Left colon (tissue), 2 donors: ENCODE data around the gene DIAPH1. TPM values are rescaled to one million over a fixed set of nuclear protein-coding genes. Genes with fewer than 3 reads are reported as not detected.
A peak's percentile ranks its signal among the peaks of the same experiment; 100 is the strongest.

Experiments
- ATAC-seq: fragments of 200-7000 bp; cut with Tn5 transposase; one replicate; pipeline ENCODE4 v1.9.1; 2020; ENCODE audit warnings: mild to moderate bottlenecking, moderate library complexity
- DNase-seq, 2 donors: peaks; one replicate each; pipeline ENCODE4 v3.0.0-alpha.2; 2020
- intact Hi-C, 2 donors: fragments of 100-400 bp; cut with DNase I in 1 of 2; cut with micrococcal nuclease in 1 of 2; formaldehyde crosslinking; loops; one replicate each; pipeline versions ENCODE4 v1.11.2 to v1.14.0; 2022; cut with DNase I, micrococcal nuclease
- total RNA-seq, 2 donors: library from RNA; stranded (reverse); fragmentation: NEBNext Ultra II Directional; extraction: Animal tissue kit (Norgen Biotek cat#: 25700); gene quantifications; one replicate each; pipeline ENCODE4 v1.2.1, GENCODE V29; 2021
- donor health status: DM: no; HTN: no; CAD: no.
- donor health status: DM: yes; HTN: yes; CAD: no.

The DIAPH1 gene
- total RNA-seq, 2 donors from 2014 or later: 105 to 108 TPM

GRCh38 chr5:141586246-141586645 lies 32.6 kb downstream of the DIAPH1 start:
- ATAC-seq (no peak), DNase-seq (no peak)
- intact Hi-C loops: loop anchor here in 1 of 2 donors (5.0 kb wide), 1 partner anchor 36 kb away; no protein-coding TSS in a partner anchor

GRCh38 chr5:141585594-141585993 lies 33.2 kb downstream of the DIAPH1 start:
- intact Hi-C loops: loop anchor here in 1 of 2 donors (5.0 kb wide), 1 partner anchor 37 kb away; no protein-coding TSS in a partner anchor
- ATAC-seq (no peak), DNase-seq (no peak)

- intact Hi-C loops: no loop called here
- ATAC-seq: no peak
These were observed 44.7 kb downstream of the DIAPH1 start for GRCh38 chr5:141574122-141574510.

GRCh38 chr5:141573489-141574121 lies 45.2 kb downstream of the DIAPH1 start:
- intact Hi-C loops: no loop called here
- no peak for ATAC-seq
- no peak for DNase-seq

More at GRCh38 chr5:141574122-141574510, 44.7 kb downstream of the DIAPH1 start:
- no peak for DNase-seq

- DNase-seq: no peak
- ATAC-seq: no peak
- intact Hi-C loops: no loop called here
These were observed 48.1 kb downstream of the DIAPH1 start for GRCh38 chr5:141570655-141571054.

- DNase-seq: no peak
- no peak for ATAC-seq
- intact Hi-C loops: loop anchor here in 1 of 2 donors (10.0 kb wide), 2 partner anchors 153 to 243 kb away; partner anchors contain the start of genes PCDHGA10, PCDHGB7 and TAF7
These were observed 51.2 kb downstream of the DIAPH1 start for GRCh38 chr5:141567513-141568117.

GRCh38 chr5:141565826-141566570 lies 52.8 kb downstream of the DIAPH1 start:
- intact Hi-C loops: loop anchor here in 1 of 2 donors (10.0 kb wide), 2 partner anchors 151 to 241 kb away; partner anchors contain the start of genes PCDHGA10, PCDHGB7 and TAF7
- ATAC-seq (no peak), DNase-seq (no peak)

GRCh38 chr5:141564216-141564692 lies 54.5 kb downstream of the DIAPH1 start:
- ATAC-seq: peak; percentile 73
- DNase-seq: peak; percentile 49 to 62
- intact Hi-C loops: loop anchor here in 1 of 2 donors (10.0 kb wide), 2 partner anchors 149 to 239 kb away; partner anchors contain the start of genes PCDHGA10, PCDHGB7 and TAF7

- DNase-seq: peak; percentile 72 to 88
- intact Hi-C loops: loop anchor here in 1 of 2 donors (10.0 kb wide), 2 partner anchors 146 to 236 kb away; partner anchors contain the start of genes PCDHGA10, PCDHGB7 and TAF7
- ATAC-seq: peak; percentile 90
These were observed 57.9 kb downstream of the DIAPH1 start for GRCh38 chr5:141560725-141561483.

GRCh38 chr5:141560151-141560550 lies 58.6 kb downstream of the DIAPH1 start:
- ATAC-seq: peak; percentile 49
- intact Hi-C loops: loop anchor here in 1 of 2 donors (10.0 kb wide), 2 partner anchors 145 to 235 kb away; partner anchors contain the start of genes PCDHGA10, PCDHGB7 and TAF7

GRCh38 chr5:141559461-141559860 lies 59.3 kb downstream of the DIAPH1 start:
- DNase-seq: no peak
- intact Hi-C loops: no loop called here
- no peak for ATAC-seq

More at GRCh38 chr5:141560151-141560550, 58.6 kb downstream of the DIAPH1 start:
- no peak for DNase-seq

- intact Hi-C loops: no loop called here
- ATAC-seq (no peak), DNase-seq (no peak)
These were observed 60.6 kb downstream of the DIAPH1 start for GRCh38 chr5:141558150-141558549.

- peak; percentile 74 to 84 for DNase-seq
- peak; percentile 54 for ATAC-seq
- intact Hi-C loops: no loop called here
These were observed 61.1 kb downstream of the DIAPH1 start for GRCh38 chr5:141557681-141558136.

GRCh38 chr5:141547921-141548320 lies 70.9 kb downstream of the DIAPH1 start:
- DNase-seq: no peak
- intact Hi-C loops: no loop called here
- no peak for ATAC-seq

- DNase-seq (no peak), ATAC-seq (no peak)
- intact Hi-C loops: no loop called here
These were observed 71.3 kb downstream of the DIAPH1 start for GRCh38 chr5:141547488-141547887.

- intact Hi-C loops: no loop called here
- DNase-seq (no peak), ATAC-seq (no peak)
These were observed 75.7 kb downstream of the DIAPH1 start for GRCh38 chr5:141543053-141543452.

- ATAC-seq (no peak), DNase-seq (no peak)
- intact Hi-C loops: no loop called here
These were observed 84.1 kb downstream of the DIAPH1 start for GRCh38 chr5:141534492-141535213.

GRCh38 chr5:141533897-141534296 lies 84.9 kb downstream of the DIAPH1 start:
- intact Hi-C loops: no loop called here
- ATAC-seq (no peak), DNase-seq (no peak)
